Measurements from ENCODE around the gene PTHLH.

Gene PTHLH

GRCh38 chr12:27915536-27915935, 57.0 kb downstream of the PTHLH start:
- H3K4me3 ChIP-seq (ENCODE audit: low read depth, low read length), result no peak overlapping the region
- no peak for DNase-seq (ENCODE audit: low read depth)
- TF ChIP-seq CTCF (IDR thresholded peaks at IDR 0.05; ENCODE audit: insufficient read depth, low read depth, low read length, missing control alignments), result no peak

GRCh38 chr12:27915021-27915420, 57.5 kb downstream of the PTHLH start:
- no peak overlapping the region for H3K4me3 ChIP-seq (ENCODE audit: low read depth, low read length)
- TF ChIP-seq CTCF (IDR thresholded peaks at IDR 0.05; ENCODE audit: insufficient read depth, low read depth, low read length, missing control alignments), result no peak
- no peak for DNase-seq (ENCODE audit: low read depth)

- DNase-seq (ENCODE audit: low read depth), result peak; percentile 41
- TF ChIP-seq CTCF (IDR thresholded peaks at IDR 0.05; ENCODE audit: insufficient read depth, low read depth, low read length, missing control alignments), result no peak
- H3K4me3 ChIP-seq (ENCODE audit: low read depth, low read length), result no peak overlapping the region
Observed at GRCh38 chr12:27913999-27914614, 58.4 kb downstream of the PTHLH start.

- TF ChIP-seq CTCF (IDR thresholded peaks at IDR 0.05; ENCODE audit: insufficient read depth, low read depth, low read length, missing control alignments), result no peak
- DNase-seq (ENCODE audit: low read depth), result no peak
- no peak overlapping the region for H3K4me3 ChIP-seq (ENCODE audit: low read depth, low read length)
Observed at GRCh38 chr12:27911397-27911796, 61.1 kb downstream of the PTHLH start.

Data from GM12865 (cell line).